ENCODE measurements around the gene IRGQ.

Gene IRGQ

GRCh38 chr19:43619262-43620060 lies 23.5 kb upstream of the IRGQ start, which contains the start of gene ZNF428:
TSS of gene ZNF428 (minus strand) at chr19:43619629. CDS start at chr19:43614304, 5,325 bp downstream.
- peak; percentile 34 for DNase-seq (ENCODE audit: low read depth)
- peak within 1 kb of the TSS; percentile 93 for H3K4me3 ChIP-seq (ENCODE audit: control insufficient read depth, low read depth, low read length)
- TF ChIP-seq CTCF (IDR thresholded peaks at IDR 0.05; ENCODE audit: control insufficient read depth, insufficient read depth, low read depth, low read length, missing control alignments) = no peak

DNA sequence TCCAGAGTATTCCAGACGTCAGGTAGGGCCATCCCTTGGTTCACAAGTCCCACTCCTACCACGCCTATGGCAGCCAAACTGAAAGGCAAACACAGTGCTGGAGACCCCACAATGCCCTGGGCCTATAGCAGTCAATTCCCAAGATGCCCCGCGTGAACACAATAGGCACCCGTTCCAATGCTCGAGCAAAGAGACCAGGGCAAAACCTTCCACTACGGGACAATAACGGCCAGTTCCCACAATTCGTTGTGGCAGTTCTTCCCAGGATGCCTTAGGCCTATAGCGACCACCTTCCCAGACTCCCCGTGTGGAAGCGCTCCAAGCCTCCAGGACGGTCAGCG lies 23.0 kb upstream of the IRGQ start:
- DNase-seq (ENCODE audit: low read depth) = no peak
- no peak for TF ChIP-seq CTCF (IDR thresholded peaks at IDR 0.05; ENCODE audit: control insufficient read depth, insufficient read depth, low read depth, low read length, missing control alignments)
- H3K4me3 ChIP-seq (ENCODE audit: control insufficient read depth, low read depth, low read length) = peak overlapping the region; percentile 93

DNA sequence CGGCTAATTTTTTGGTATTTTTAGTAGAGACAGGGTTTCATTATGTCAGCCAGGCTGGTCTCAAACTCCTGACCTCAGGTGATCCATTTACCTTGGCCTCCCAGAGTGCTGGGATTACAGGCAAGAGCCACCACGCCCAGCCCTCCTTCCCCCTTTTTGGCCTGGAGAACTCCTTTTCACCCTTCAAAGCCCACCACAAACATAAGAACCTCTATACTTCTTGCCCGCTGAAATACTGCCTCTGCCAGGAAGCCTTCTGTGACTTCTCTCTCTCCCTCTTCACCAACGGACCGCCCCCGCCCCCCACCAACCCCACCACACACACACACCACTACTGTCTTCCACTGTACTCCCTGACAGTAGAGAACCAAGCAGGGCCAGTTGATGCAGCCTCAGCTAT lies 21.0 kb upstream of the IRGQ start:
- TF ChIP-seq CTCF (IDR thresholded peaks at IDR 0.05; ENCODE audit: control insufficient read depth, insufficient read depth, low read depth, low read length, missing control alignments) = no peak
- H3K4me3 ChIP-seq (ENCODE audit: control insufficient read depth, low read depth, low read length) = no peak overlapping the region
- no peak for DNase-seq (ENCODE audit: low read depth)

DNA sequence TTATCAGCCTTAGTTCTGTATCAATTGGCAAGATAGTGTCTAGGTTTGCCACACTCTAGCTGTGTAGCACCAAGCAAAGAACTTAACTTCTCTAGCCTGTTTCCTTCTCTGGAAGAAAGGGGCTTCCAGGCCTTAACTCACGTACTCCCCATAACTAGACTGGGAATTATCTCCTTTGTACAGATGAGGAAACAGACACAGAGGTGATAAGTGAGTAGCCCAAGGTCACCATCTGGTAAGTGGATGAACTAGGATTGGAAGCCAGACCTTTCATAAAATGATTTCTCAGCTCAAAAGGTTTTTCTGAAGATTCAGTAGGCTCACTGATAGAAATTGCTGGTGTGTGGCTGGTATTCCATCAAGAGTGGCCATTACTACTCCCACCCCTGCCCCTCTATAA lies 20.4 kb upstream of the IRGQ start:
- no peak overlapping the region for H3K4me3 ChIP-seq (ENCODE audit: control insufficient read depth, low read depth, low read length)
- TF ChIP-seq CTCF (IDR thresholded peaks at IDR 0.05; ENCODE audit: control insufficient read depth, insufficient read depth, low read depth, low read length, missing control alignments) = no peak
- no peak for DNase-seq (ENCODE audit: low read depth)

GRCh38 chr19:43612374-43612773 lies 16.4 kb upstream of the IRGQ start:
- DNase-seq (ENCODE audit: low read depth) = no peak
- TF ChIP-seq CTCF (IDR thresholded peaks at IDR 0.05; ENCODE audit: control insufficient read depth, insufficient read depth, low read depth, low read length, missing control alignments) = no peak
- H3K4me3 ChIP-seq (ENCODE audit: control insufficient read depth, low read depth, low read length) = no peak overlapping the region

DNA sequence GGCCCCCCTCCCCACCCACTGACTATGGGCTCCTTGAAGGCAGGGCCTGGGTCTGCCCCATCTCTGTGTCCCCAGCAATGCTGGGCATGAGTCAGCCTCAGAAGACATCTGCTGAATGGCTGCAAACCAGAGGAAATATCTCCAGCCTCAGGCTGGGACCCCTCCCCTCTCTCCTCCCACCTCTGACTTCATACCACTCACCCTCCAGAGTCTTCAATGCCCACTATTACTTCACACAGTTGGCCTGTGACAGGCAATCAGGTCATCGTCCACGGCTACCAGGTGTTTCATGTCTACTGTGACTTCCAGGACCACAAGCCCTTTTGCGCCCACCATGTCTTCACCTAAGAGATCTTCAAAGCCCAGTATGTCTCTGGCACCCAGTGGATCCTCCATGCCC lies 15.9 kb upstream of the IRGQ start, which contains the start of gene SRRM5:
Gene SRRM5, plus strand, starts transcription at position 301 of the 400 bp plus-strand sequence. Its CDS starts 34 bp downstream, at position 335.
- no peak for TF ChIP-seq CTCF (IDR thresholded peaks at IDR 0.05; ENCODE audit: control insufficient read depth, insufficient read depth, low read depth, low read length, missing control alignments)
- no peak for DNase-seq (ENCODE audit: low read depth)
- no peak within 1 kb of the TSS for H3K4me3 ChIP-seq (ENCODE audit: control insufficient read depth, low read depth, low read length)
